Measurements from ENCODE around the gene SCRN1. TPM values are rescaled to one million over a fixed set of nuclear protein-coding genes. Genes with fewer than 3 reads are reported as not detected.

SCRN1 gene
- total RNA-seq, 3 donors from 2014 or later: 25.9 to 32.0 (median 31.5) TPM

- intact Hi-C loops (cut with DNase I; ENCODE audit: low total_unique reads): no loop called here
- H3K4me3 ChIP-seq: no peak overlapping the region
- no peak overlapping the region for H3K27ac ChIP-seq
- no peaks in the 10 kb centered on the region for H3K36me3 ChIP-seq
- H3K4me1 ChIP-seq: no peaks in the 10 kb centered on the region
- DNase-seq (ENCODE audit: low spot score in 2 of 2): no peak
- H3K27me3 ChIP-seq: no peaks in the 10 kb centered on the region
- no peak for TF ChIP-seq POLR2AphosphoS5 (IDR thresholded peaks at IDR 0.05)
- TF ChIP-seq, protein P1, sequence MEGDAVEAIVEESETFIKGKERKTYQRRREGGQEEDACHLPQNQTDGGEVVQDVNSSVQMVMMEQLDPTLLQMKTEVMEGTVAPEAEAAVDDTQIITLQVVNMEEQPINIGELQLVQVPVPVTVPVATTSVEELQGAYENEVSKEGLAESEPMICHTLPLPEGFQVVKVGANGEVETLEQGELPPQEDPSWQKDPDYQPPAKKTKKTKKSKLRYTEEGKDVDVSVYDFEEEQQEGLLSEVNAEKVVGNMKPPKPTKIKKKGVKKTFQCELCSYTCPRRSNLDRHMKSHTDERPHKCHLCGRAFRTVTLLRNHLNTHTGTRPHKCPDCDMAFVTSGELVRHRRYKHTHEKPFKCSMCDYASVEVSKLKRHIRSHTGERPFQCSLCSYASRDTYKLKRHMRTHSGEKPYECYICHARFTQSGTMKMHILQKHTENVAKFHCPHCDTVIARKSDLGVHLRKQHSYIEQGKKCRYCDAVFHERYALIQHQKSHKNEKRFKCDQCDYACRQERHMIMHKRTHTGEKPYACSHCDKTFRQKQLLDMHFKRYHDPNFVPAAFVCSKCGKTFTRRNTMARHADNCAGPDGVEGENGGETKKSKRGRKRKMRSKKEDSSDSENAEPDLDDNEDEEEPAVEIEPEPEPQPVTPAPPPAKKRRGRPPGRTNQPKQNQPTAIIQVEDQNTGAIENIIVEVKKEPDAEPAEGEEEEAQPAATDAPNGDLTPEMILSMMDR (IDR thresholded peaks at IDR 0.05): no peak
- TF ChIP-seq POLR2A (IDR thresholded peaks at IDR 0.05): no peak
- no peaks in the 10 kb centered on the region for H3K9me3 ChIP-seq
These were observed 54.5 kb downstream of the SCRN1 start for GRCh38 chr7:29935111-29935510.

DNA sequence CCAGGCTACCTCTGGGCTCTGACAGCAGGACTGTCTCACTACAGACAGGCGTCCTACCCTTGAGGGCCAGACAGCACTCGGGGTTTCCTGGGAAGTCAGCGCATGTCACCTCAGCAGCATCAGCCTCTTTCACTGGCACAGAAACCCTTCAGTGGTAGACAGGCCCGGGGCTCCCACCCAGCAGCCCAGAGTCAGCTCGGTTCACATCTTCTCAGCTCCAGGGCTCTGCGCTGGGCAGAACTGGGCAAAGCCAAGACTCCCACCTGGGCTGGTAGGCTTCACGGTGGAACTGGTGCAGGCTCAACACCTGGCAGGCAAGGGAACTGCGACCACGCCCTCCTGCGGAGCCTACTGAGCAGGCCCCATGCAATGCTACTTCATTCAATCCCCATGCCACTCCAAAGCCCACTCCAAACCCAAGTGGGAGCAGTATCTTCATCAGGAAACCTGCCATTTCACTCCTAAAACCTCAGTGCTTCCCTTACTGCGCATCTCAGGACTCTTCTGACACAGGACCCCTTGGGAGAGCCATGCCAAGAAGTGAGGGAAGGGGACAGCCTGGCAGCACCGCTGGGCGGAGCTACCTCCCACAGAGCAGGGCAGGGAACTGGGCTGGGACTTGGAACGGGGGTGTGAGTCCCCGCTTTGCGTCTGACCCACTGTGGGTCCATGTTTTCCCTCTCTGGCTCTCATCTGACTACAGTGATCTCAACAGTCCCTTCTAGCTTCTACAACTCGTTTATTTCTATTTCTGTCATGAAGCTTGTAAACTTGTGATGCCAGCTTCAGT lies 60.4 kb downstream of the SCRN1 start:
- H3K9me3 ChIP-seq: no peaks in the 10 kb centered on the region

DNA sequence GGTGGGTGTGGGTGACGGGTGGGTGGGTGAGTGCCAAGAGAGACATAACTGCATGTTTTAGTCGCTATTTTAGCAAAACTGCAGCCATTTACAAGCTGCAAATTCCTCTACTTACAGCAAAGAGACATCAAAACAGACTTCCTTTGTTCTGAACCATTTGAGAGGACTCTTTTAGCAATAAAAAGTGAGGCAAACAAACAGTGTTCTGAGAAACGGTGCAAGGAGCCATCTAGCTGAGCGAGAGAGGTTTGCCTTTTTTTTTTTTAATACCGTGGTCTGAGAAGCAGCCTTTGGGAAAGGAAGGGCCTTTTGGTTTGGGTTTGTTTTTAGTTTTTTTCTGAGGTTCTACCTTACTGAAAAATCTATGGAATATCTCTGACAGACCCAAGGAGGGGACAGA lies 62.9 kb downstream of the SCRN1 start:
- H3K9me3 ChIP-seq: no peaks in the 10 kb centered on the region
- no peak for DNase-seq (ENCODE audit: low spot score in 2 of 2)
- peaks cover 11% of the 10 kb centered on the region for H3K36me3 ChIP-seq
- H3K27me3 ChIP-seq: no peaks in the 10 kb centered on the region
- no peak overlapping the region for H3K4me3 ChIP-seq
- H3K27ac ChIP-seq: no peak overlapping the region
- no peaks in the 10 kb centered on the region for H3K4me1 ChIP-seq
- TF ChIP-seq POLR2A (IDR thresholded peaks at IDR 0.05): no peak
- TF ChIP-seq, protein P1 (IDR thresholded peaks at IDR 0.05): no peak
- no peak for TF ChIP-seq POLR2AphosphoS5 (IDR thresholded peaks at IDR 0.05)
- intact Hi-C loops (cut with DNase I; ENCODE audit: low total_unique reads): no loop called here

More for the DNA sequence above, 60.4 kb downstream of the SCRN1 start:
- no peak for TF ChIP-seq POLR2A (IDR thresholded peaks at IDR 0.05)
- no peak for TF ChIP-seq POLR2AphosphoS5 (IDR thresholded peaks at IDR 0.05)
- TF ChIP-seq, protein P1 (IDR thresholded peaks at IDR 0.05): no peak
- Histone ChIP-seq H3K4me3 (no peak overlapping the region), H3K4me1 (no peaks in the 10 kb centered on the region), H3K27ac (no peak overlapping the region), H3K27me3 (no peaks in the 10 kb centered on the region), H3K36me3 (no peaks in the 10 kb centered on the region)
- no peak for DNase-seq (ENCODE audit: low spot score in 2 of 2)
- intact Hi-C loops (cut with DNase I; ENCODE audit: low total_unique reads): no loop called here

GRCh38 chr7:29926216-29926615 lies 63.4 kb downstream of the SCRN1 start:
- TF ChIP-seq, protein P1 (IDR thresholded peaks at IDR 0.05): no peak
- no peak for TF ChIP-seq POLR2AphosphoS5 (IDR thresholded peaks at IDR 0.05)
- TF ChIP-seq POLR2A (IDR thresholded peaks at IDR 0.05): no peak
- Histone ChIP-seq H3K27me3 (no peaks in the 10 kb centered on the region), H3K4me3 (no peak overlapping the region), H3K36me3 (peaks cover 11% of the 10 kb centered on the region), H3K9me3 (no peaks in the 10 kb centered on the region), H3K27ac (no peak overlapping the region), H3K4me1 (no peaks in the 10 kb centered on the region)
- intact Hi-C loops (cut with DNase I; ENCODE audit: low total_unique reads): no loop called here
- no peak for DNase-seq (ENCODE audit: low spot score in 2 of 2)

DNA sequence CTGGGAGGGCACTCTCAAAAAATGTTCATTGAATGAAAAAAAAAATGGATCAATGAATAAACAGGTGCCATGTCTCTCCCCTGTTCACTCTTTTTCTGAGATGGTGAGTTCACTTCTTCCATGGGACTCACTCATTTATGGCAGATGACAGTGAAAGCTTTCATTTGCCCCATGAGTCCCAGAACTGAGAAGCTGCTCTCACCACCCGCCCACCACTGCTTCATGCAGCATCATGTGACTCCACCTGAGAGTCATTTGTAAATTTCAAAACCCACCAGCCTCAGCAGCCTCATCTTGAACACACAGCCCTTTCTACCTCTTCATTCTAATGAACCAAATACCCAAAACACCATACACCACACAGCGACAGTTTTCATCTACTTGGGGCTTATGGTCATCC lies 64.9 kb downstream of the SCRN1 start:
- H3K4me3 ChIP-seq: no peak overlapping the region
- H3K27me3 ChIP-seq: no peaks in the 10 kb centered on the region
- no peaks in the 10 kb centered on the region for H3K9me3 ChIP-seq
- intact Hi-C loops (cut with DNase I; ENCODE audit: low total_unique reads): no loop called here
- no peak overlapping the region for H3K27ac ChIP-seq
- H3K4me1 ChIP-seq: no peaks in the 10 kb centered on the region
- H3K36me3 ChIP-seq: peaks cover 11% of the 10 kb centered on the region
- DNase-seq (ENCODE audit: low spot score in 2 of 2): no peak
- TF ChIP-seq POLR2A (IDR thresholded peaks at IDR 0.05) (no peak), POLR2AphosphoS5 (IDR thresholded peaks at IDR 0.05) (no peak)
- TF ChIP-seq, protein P1 (IDR thresholded peaks at IDR 0.05): no peak
